HepG2 (cell line): Measurements from ENCODE around the gene TMBIM1. TPM values are rescaled to one million over a fixed set of nuclear protein-coding genes. Genes with fewer than 3 reads are reported as not detected.

Experiments used
- ATAC-seq: fragments of 200-7000 bp; cut with Tn5 transposase; 3 replicates; pipeline ENCODE4 v1.9.1; 2020; ENCODE audit warnings: mild to moderate bottlenecking, moderate library complexity
- BruUV-seq: library from RNA; stranded (reverse); fragments of 400-500 nt; replicated peaks from 2 replicates; lab custom pipeline; 2021; lab: Mats Ljungman, UMichigan
- CTCF ChIA-PET: fragments of 300-600 bp; formaldehyde crosslinking; extraction: SDS; loops from one replicate; lab custom pipeline; 2021; ENCODE audit warnings: low total read pairs, inconsistent platforms, low intra/inter-chr PET ratio; lab: Yijun Ruan, JAX
- POLR2A ChIA-PET: fragments of 350-600 bp; sonication (Branson Sonifier 250); formaldehyde crosslinking; loops from one replicate; lab custom pipeline; 2020; ENCODE audit warnings: antibody characterized with exemption, inconsistent platforms; lab: Yijun Ruan, JAX
- DNase-seq: peaks from one replicate; pipeline ENCODE4 v3.0.0-alpha.2; 2015; ENCODE audit warnings: low spot score
- FAIRE-seq: peaks from 3 replicates; lab custom pipeline; 2011; peaks lifted over from hg19 to GRCh38; lab: Jason Lieb, UNC
- H2AFZ ChIP-seq: one replicate; pipeline ENCODE4 v1.6.1; 2011; ENCODE audit warnings: low read length, inconsistent platforms
- H3K27ac ChIP-seq: fragments of 300-600 bp; 3 replicates; pipeline ENCODE4 v1.8.0; 2011; ENCODE audit warnings: mixed run types, mild to moderate bottlenecking, mixed read lengths, low read length, inconsistent platforms; ENCODE audit not compliant: insufficient read depth; ENCODE audit errors: extremely low read length
- H3K27me3 ChIP-seq, 2 experiments: fragments of 200-600 bp in 1 of 2; 2 replicates in 1 of 2; 3 replicates in 1 of 2; pipeline versions ENCODE4 v1.6.0 to v1.8.0; 2011; ENCODE audit warnings: low read length in 2 of 2, mild to moderate bottlenecking in 2 of 2, moderate library complexity in 2 of 2, inconsistent platforms in 1 of 2; ENCODE audit not compliant: insufficient read depth in 2 of 2, control insufficient read depth in 1 of 2
- H3K36me3 ChIP-seq, 2 experiments: fragments of 200-600 bp in 1 of 2; replicated peaks in 1 of 2; 2 replicates in 1 of 2; 3 replicates in 1 of 2; pipeline versions ENCODE4 v1.5.1 to v1.8.0; 2011; ENCODE audit warnings: low read length in 2 of 2, inconsistent platforms in 1 of 2; ENCODE audit not compliant: insufficient read depth in 2 of 2, control insufficient read depth in 1 of 2
- H3K4me1 ChIP-seq: 2 replicates; pipeline ENCODE4 v1.5.1; 2012; ENCODE audit warnings: low read length, inconsistent platforms; ENCODE audit not compliant: insufficient read depth
- H3K4me2 ChIP-seq: 2 replicates; pipeline ENCODE4 v1.6.0; 2011; ENCODE audit warnings: low read depth, low read length, inconsistent platforms
- H3K4me3 ChIP-seq, 3 experiments: fragments of 200-600 bp in 1 of 3; sonication (generic), shearing (Covaris generic) in 1 of 3; replicated peaks in 1 of 3; 2 replicates each; pipeline ENCODE4 v1.5.1; 2011 to 2016; ENCODE audit warnings: low read length in 3 of 3, inconsistent platforms in 2 of 3, low read depth in 2 of 3, mild to moderate bottlenecking in 2 of 3, control low read depth in 1 of 3, mixed read lengths in 1 of 3; ENCODE audit not compliant: insufficient read depth in 1 of 3
- H3K79me2 ChIP-seq: one replicate; pipeline ENCODE4 v1.6.1; 2011; ENCODE audit warnings: low read length, inconsistent platforms; ENCODE audit not compliant: insufficient read depth
- H3K9ac ChIP-seq: 2 replicates; pipeline ENCODE4 v1.6.0; 2011; ENCODE audit warnings: mild to moderate bottlenecking, low read depth, low read length, inconsistent platforms; ENCODE audit not compliant: insufficient read depth
- H3K9me3 ChIP-seq: 2 replicates; pipeline ENCODE4 v1.5.1; 2012; ENCODE audit warnings: mild to moderate bottlenecking, low read length
- H4K20me1 ChIP-seq: 2 replicates; pipeline ENCODE4 v1.6.0; 2011; ENCODE audit warnings: inconsistent platforms, mild to moderate bottlenecking, low read length, moderate library complexity; ENCODE audit not compliant: insufficient read depth
- CAMTA2 ChIP-seq: sonication (generic); formaldehyde crosslinking; IDR thresholded peaks from 2 replicates; pipeline ENCODE4 v1.4.0; 2020; ENCODE audit warnings: mild to moderate bottlenecking, missing genetic modification reagents, borderline replicate concordance
- PITX1 ChIP-seq: sonication (generic); formaldehyde crosslinking; IDR thresholded peaks from 2 replicates; pipeline ENCODE4 v1.5.1; 2020; ENCODE audit warnings: mild to moderate bottlenecking, missing genetic modification reagents
- XRCC5 ChIP-seq: fragments of 200-400 bp; formaldehyde crosslinking; optimal IDR thresholded peaks from 2 replicates; pipeline ENCODE3; 2017; ENCODE audit warnings: mild to moderate bottlenecking, low read length
- WGBS: methylation state at CpG from one replicate; pipeline ENCODE4 v1.1.6; 2017; ENCODE audit warnings: low lambda C conversion rate; 5-methylcytosine and 5-hydroxymethylcytosine counted together
- in situ Hi-C: cut with HindIII; loops from 2 replicates; pipeline ENCODE4 v1.10.0; 2017; ENCODE audit warnings: low pct_unique_long_range_greater_than_20kb; ENCODE audit not compliant: extremely low pct_ligation_motif_present
- intact Hi-C: fragments of 100-400 bp; cut with micrococcal nuclease; formaldehyde crosslinking; loops from one replicate; pipeline ENCODE4 v1.10.0; 2022; ENCODE audit not compliant: unreplicated experiment
- polyA plus RNA-seq, 8 experiments: library from polyadenylated mRNA; depleted of rRNA in 3 of 8; stranded (reverse) in 7 of 8; unstranded in 1 of 8; fragments of >200 nt; fragmentation: Illumina TruSeq in 4 of 8; extraction: Trizol in 4 of 8; gene quantifications; 2 replicates each; pipeline versions ENCODE4 v1.2.1 to v1.2.3, GENCODE V29; 2011 to 2016; ENCODE audit warnings: low read depth in 4 of 8, missing spikeins in 1 of 8, mixed read lengths in 1 of 8; ENCODE audit not compliant: insufficient read depth in 1 of 8
- total RNA-seq, 5 experiments: library from RNA; depleted of rRNA; stranded (reverse); fragments of >200 nt; fragmentation: Illumina TruSeq; extraction: Trizol; gene quantifications; 2 replicates each; pipeline ENCODE4 v1.2.3, GENCODE V29; 2016; ENCODE audit warnings: low read depth in 1 of 5
- TF ChIP-seq, protein P1 (sequence below): sonication (generic); formaldehyde crosslinking; IDR thresholded peaks from 2 replicates; pipeline ENCODE4 v1.4.0; 2020; ENCODE audit warnings: missing genetic modification reagents
- TF ChIP-seq, protein P2 (sequence below): sonication (generic); formaldehyde crosslinking; IDR thresholded peaks from 2 replicates; pipeline ENCODE4 v1.4.0; 2020; ENCODE audit warnings: missing genetic modification reagents

Gene TMBIM1
- total and polyA plus RNA-seq, 2 of the 13 experiments (the other 11 are each of a cell fraction or from before 2014, with no cell fraction given): 127 to 139 TPM

DNA sequence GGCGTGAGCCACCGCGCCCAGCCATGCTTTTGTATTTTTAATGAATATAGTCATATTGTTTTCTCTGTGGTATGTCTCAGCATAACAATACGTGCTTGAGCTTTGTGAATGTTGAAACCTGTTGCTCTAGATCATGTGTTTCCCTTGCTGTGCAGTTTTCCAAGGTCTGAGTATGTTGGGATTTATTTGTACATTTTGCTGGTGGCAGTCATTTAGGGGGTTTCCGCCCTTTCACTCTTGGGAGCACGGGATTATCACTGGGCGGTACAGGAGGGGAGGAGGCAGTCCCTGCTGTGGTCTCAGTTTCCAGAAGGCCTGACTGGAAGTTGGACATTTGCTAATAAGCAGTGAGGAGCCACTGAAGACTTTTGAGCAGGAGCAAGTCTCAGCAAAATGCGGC lies 39.4 kb upstream of the TMBIM1 start (continued):
- TF ChIP-seq, protein P1, sequence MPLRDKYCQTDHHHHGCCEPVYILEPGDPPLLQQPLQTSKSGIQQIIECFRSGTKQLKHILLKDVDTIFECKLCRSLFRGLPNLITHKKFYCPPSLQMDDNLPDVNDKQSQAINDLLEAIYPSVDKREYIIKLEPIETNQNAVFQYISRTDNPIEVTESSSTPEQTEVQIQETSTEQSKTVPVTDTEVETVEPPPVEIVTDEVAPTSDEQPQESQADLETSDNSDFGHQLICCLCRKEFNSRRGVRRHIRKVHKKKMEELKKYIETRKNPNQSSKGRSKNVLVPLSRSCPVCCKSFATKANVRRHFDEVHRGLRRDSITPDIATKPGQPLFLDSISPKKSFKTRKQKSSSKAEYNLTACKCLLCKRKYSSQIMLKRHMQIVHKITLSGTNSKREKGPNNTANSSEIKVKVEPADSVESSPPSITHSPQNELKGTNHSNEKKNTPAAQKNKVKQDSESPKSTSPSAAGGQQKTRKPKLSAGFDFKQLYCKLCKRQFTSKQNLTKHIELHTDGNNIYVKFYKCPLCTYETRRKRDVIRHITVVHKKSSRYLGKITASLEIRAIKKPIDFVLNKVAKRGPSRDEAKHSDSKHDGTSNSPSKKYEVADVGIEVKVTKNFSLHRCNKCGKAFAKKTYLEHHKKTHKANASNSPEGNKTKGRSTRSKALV: no peak

- WGBS: 61% methylated on average over 8 of the region's 8 CpGs
- H3K27ac ChIP-seq: no peak overlapping the region
- FAIRE-seq: no peak
- no peak overlapping the region for H3K4me3 ChIP-seq
- TF ChIP-seq PITX1 (no peak), CAMTA2 (peak; percentile 23; the same call in 1 of the 2 replicates), XRCC5 (peak; percentile 12)
- TF ChIP-seq, protein P2, sequence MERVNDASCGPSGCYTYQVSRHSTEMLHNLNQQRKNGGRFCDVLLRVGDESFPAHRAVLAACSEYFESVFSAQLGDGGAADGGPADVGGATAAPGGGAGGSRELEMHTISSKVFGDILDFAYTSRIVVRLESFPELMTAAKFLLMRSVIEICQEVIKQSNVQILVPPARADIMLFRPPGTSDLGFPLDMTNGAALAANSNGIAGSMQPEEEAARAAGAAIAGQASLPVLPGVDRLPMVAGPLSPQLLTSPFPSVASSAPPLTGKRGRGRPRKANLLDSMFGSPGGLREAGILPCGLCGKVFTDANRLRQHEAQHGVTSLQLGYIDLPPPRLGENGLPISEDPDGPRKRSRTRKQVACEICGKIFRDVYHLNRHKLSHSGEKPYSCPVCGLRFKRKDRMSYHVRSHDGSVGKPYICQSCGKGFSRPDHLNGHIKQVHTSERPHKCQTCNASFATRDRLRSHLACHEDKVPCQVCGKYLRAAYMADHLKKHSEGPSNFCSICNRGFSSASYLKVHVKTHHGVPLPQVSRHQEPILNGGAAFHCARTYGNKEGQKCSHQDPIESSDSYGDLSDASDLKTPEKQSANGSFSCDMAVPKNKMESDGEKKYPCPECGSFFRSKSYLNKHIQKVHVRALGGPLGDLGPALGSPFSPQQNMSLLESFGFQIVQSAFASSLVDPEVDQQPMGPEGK (CRISPR knock-in tag): peak; percentile 72
- in situ Hi-C loops: no loop called here
- ATAC-seq: peak; percentile 15
- intact Hi-C loops: no loop called here
- POLR2A ChIA-PET: interaction anchor here (0.6 kb wide), 1 partner anchor 28 kb away, joined by 3 read pairs; no protein-coding TSS in a partner anchor
- peaks cover 3% of the 10 kb centered on the region for H3K79me2 ChIP-seq
- H3K36me3 ChIP-seq: peaks cover 0 to 1% of the 10 kb centered on the region in 2 experiments; a peak in 1 of 5 replicates
- no peaks in the 10 kb centered on the region for H4K20me1 ChIP-seq
- no peak overlapping the region for H3K9ac ChIP-seq
- CTCF ChIA-PET: no interaction called here
- no peak for DNase-seq
- no peak overlapping the region for H3K4me2 ChIP-seq
- H3K27me3 ChIP-seq: no peaks in the 10 kb centered on the region
- BruUV-seq: no TSS peak
- peaks cover 50% of the 10 kb centered on the region for H3K4me1 ChIP-seq
- no peaks in the 10 kb centered on the region for H3K9me3 ChIP-seq
- H2AFZ ChIP-seq: no peak overlapping the region
Observed at GRCh38 chr2:218329826-218330593, 37.7 kb upstream of the TMBIM1 start.
